Measurements from ENCODE around the gene PPFIA2.

Gene PPFIA2

GRCh38 chr12:81294325-81295190 is 464.6 kb downstream of the PPFIA2 start:
- DNase-seq (ENCODE audit: extremely low read depth, low read depth) = no peak
- TF ChIP-seq, protein P1, sequence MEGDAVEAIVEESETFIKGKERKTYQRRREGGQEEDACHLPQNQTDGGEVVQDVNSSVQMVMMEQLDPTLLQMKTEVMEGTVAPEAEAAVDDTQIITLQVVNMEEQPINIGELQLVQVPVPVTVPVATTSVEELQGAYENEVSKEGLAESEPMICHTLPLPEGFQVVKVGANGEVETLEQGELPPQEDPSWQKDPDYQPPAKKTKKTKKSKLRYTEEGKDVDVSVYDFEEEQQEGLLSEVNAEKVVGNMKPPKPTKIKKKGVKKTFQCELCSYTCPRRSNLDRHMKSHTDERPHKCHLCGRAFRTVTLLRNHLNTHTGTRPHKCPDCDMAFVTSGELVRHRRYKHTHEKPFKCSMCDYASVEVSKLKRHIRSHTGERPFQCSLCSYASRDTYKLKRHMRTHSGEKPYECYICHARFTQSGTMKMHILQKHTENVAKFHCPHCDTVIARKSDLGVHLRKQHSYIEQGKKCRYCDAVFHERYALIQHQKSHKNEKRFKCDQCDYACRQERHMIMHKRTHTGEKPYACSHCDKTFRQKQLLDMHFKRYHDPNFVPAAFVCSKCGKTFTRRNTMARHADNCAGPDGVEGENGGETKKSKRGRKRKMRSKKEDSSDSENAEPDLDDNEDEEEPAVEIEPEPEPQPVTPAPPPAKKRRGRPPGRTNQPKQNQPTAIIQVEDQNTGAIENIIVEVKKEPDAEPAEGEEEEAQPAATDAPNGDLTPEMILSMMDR (IDR thresholded peaks at IDR 0.05; ENCODE audit: low read depth, low read length) = no peak

GRCh38 chr12:81288651-81289050 is 470.5 kb downstream of the PPFIA2 start:
- DNase-seq (ENCODE audit: extremely low read depth, low read depth) = no peak
- TF ChIP-seq, protein P1 (IDR thresholded peaks at IDR 0.05; ENCODE audit: low read depth, low read length) = no peak

DNA sequence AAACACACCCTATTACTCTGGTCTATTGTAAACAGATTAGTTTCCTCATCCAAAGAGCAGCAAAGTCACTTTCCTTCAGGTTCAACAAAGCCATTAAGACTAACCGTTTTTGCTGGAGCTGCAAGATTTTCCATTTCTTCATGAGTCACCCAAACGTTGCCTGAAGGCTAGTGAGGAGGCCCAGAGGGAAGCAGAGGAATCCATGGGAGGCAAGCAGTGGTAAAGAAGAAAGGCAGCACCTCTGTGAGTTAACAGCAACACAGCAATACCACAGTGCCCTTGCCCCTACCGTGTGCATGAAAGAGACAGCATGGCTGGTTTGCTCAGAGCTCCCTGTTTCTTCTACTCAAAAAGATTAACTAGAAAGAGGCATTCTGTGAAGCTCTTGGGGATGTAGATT is 475.0 kb downstream of the PPFIA2 start:
- no peak for DNase-seq (ENCODE audit: extremely low read depth, low read depth)
- TF ChIP-seq, protein P1 (IDR thresholded peaks at IDR 0.05; ENCODE audit: low read depth, low read length) = no peak

- TF ChIP-seq, protein P1 (IDR thresholded peaks at IDR 0.05; ENCODE audit: low read depth, low read length) = no peak
- DNase-seq (ENCODE audit: extremely low read depth, low read depth) = no peak
Observed at GRCh38 chr12:81274637-81275529, 484.3 kb downstream of the PPFIA2 start.

GRCh38 chr12:81270385-81270784 is 488.8 kb downstream of the PPFIA2 start:
- TF ChIP-seq, protein P1 (IDR thresholded peaks at IDR 0.05; ENCODE audit: low read depth, low read length) = no peak
- no peak for DNase-seq (ENCODE audit: extremely low read depth, low read depth)

DNA sequence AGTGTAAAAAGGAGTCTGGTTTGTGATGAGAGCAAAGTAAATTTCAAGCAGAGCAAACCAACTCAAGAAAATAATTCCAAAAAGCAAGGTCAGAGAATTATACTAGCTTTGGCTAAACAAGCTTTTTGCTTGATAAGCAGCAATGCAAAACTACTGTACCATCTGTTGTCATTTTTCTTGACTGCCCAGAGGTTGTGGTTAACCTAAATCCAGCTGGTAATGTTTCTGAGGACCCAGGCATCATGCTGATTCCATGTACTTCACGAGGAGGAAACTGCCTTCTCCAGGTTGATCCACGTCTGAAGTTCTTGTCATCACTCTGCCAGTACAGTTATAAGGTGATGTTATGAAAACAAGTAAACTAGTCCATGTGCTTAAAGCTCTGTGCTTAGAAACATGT is 496.1 kb downstream of the PPFIA2 start:
- TF ChIP-seq, protein P1 (IDR thresholded peaks at IDR 0.05; ENCODE audit: low read depth, low read length) = no peak
- DNase-seq (ENCODE audit: extremely low read depth, low read depth) = no peak

Measured in AG09319 (cell line).